Measurements from ENCODE around the gene PSMB5.

DNA sequence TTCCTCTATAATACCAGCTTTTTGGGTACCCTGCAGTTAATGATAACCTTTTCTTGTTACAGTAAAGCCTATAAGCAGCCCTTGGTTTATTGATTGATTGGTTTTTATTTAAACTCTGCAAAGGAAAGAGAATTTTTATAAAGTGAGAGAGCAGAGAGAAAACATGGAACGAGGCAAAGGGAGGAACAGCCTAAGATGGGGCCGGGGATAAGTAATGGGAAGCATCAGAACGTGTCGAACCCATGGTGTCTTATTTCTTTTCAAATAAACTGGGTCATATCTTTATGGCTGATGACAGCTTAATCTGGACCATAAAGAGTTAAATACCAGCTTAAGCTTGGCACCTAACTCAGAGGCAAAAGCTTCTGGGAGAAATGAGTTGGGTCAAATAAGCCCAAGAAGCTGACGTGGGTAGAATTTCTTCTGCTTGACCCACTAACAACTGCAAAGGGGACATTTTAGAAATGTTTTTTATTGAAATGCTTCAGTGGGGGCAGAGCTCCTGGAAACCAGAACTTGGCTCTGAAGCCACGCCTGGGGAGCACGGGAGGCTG lies 12.7 kb downstream of the PSMB5 start:
- no peak for TF ChIP-seq POLR2A (IDR thresholded peaks at IDR 0.05)
- TF ChIP-seq, protein P1, sequence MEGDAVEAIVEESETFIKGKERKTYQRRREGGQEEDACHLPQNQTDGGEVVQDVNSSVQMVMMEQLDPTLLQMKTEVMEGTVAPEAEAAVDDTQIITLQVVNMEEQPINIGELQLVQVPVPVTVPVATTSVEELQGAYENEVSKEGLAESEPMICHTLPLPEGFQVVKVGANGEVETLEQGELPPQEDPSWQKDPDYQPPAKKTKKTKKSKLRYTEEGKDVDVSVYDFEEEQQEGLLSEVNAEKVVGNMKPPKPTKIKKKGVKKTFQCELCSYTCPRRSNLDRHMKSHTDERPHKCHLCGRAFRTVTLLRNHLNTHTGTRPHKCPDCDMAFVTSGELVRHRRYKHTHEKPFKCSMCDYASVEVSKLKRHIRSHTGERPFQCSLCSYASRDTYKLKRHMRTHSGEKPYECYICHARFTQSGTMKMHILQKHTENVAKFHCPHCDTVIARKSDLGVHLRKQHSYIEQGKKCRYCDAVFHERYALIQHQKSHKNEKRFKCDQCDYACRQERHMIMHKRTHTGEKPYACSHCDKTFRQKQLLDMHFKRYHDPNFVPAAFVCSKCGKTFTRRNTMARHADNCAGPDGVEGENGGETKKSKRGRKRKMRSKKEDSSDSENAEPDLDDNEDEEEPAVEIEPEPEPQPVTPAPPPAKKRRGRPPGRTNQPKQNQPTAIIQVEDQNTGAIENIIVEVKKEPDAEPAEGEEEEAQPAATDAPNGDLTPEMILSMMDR (IDR thresholded peaks at IDR 0.05) = no peak

Data from right lobe of liver (tissue), 4 donors.